Calu3 (cell line): ENCODE measurements around the gene SLC25A14. TPM values are rescaled to one million over a fixed set of nuclear protein-coding genes. Genes with fewer than 3 reads are reported as not detected.

ENCODE experiments used
- Bru-seq: library from RNA; stranded (reverse); fragments of 400-500 nt; gene quantifications from one replicate; lab custom pipeline; 2021; lab: Mats Ljungman, UMichigan
- BruChase-seq, 2 experiments: library from RNA; stranded (reverse); fragments of 400-500 nt; gene quantifications; one replicate each; lab custom pipeline; 2021; lab: Mats Ljungman, UMichigan
- BruUV-seq: library from RNA; stranded (reverse); fragments of 400-500 nt; replicated peaks from 2 replicates; lab custom pipeline; 2021; lab: Mats Ljungman, UMichigan
- CTCF ChIA-PET: fragments of 300-600 bp; sonication (Branson Sonifier 250); formaldehyde crosslinking; loops from one replicate; lab custom pipeline; 2022; ENCODE audit warnings: antibody characterized with exemption; lab: Charles Lee
- DNase-seq: peaks from one replicate; pipeline ENCODE4 v3.0.0; 2022
- H3K27ac Mint-ChIP-seq: one replicate; pipeline ENCODE4 v1.8.0; 2022; ENCODE audit warnings: mixed read lengths; ENCODE audit not compliant: unreplicated experiment
- H3K27me3 Mint-ChIP-seq: one replicate; pipeline ENCODE4 v1.8.0; 2022; ENCODE audit warnings: mixed read lengths; ENCODE audit not compliant: unreplicated experiment
- H3K36me3 Mint-ChIP-seq: one replicate; pipeline ENCODE4 v1.8.0; 2022; ENCODE audit warnings: mild to moderate bottlenecking, moderate library complexity, mixed read lengths; ENCODE audit not compliant: insufficient read depth, unreplicated experiment
- H3K4me1 Mint-ChIP-seq: one replicate; pipeline ENCODE4 v1.8.0; 2022; ENCODE audit warnings: mild to moderate bottlenecking, low read depth, mixed read lengths; ENCODE audit not compliant: unreplicated experiment
- H3K4me3 Mint-ChIP-seq: one replicate; pipeline ENCODE4 v1.8.0; 2022; ENCODE audit warnings: mild to moderate bottlenecking, low read depth, moderate library complexity, mixed read lengths; ENCODE audit not compliant: unreplicated experiment
- H3K9me3 Mint-ChIP-seq: one replicate; pipeline ENCODE4 v1.8.0; 2022; ENCODE audit warnings: low read depth, mixed read lengths; ENCODE audit not compliant: unreplicated experiment
- intact Hi-C: fragments of 100-400 bp; cut with micrococcal nuclease; formaldehyde crosslinking; loops from one replicate; pipeline ENCODE4 v1.10.0; 2022; ENCODE audit not compliant: unreplicated experiment
- long read RNA-seq: library from polyadenylated mRNA; stranded (forward); transcript quantifications from one replicate; pipeline ENCODE4 v2.0.0, GENCODE V29; 2022
- total RNA-seq: library from RNA; stranded (reverse); gene quantifications from 2 replicates; pipeline ENCODE4 v1.2.3, GENCODE V29; 2022
- TF ChIP-seq, protein P1 (sequence below): fragments of 200-600 bp; IDR thresholded peaks from one replicate; pipeline ENCODE4 v1.8.0; 2022; ENCODE audit warnings: antibody characterized with exemption; ENCODE audit not compliant: unreplicated experiment

SLC25A14 gene, protein sequence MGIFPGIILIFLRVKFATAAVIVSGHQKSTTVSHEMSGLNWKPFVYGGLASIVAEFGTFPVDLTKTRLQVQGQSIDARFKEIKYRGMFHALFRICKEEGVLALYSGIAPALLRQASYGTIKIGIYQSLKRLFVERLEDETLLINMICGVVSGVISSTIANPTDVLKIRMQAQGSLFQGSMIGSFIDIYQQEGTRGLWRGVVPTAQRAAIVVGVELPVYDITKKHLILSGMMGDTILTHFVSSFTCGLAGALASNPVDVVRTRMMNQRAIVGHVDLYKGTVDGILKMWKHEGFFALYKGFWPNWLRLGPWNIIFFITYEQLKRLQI
- total RNA-seq (12.1 and 15.4 TPM in 2 replicates), Bru-seq, nascent RNA (percentile 61 among the genes with signal in this experiment), BruChase-seq, experiment 1, labeled RNA remaining after a 6-hour chase (percentile 51 among the genes with signal in this experiment), BruChase-seq, experiment 2, labeled RNA remaining after a 2-hour chase (percentile 53 among the genes with signal in this experiment)
- long read RNA-seq, partial matches to known transcripts: 0 of 19 reads
- long read RNA-seq, other reads (novel, unspliced or antisense): 14 of 19 reads

DNA sequence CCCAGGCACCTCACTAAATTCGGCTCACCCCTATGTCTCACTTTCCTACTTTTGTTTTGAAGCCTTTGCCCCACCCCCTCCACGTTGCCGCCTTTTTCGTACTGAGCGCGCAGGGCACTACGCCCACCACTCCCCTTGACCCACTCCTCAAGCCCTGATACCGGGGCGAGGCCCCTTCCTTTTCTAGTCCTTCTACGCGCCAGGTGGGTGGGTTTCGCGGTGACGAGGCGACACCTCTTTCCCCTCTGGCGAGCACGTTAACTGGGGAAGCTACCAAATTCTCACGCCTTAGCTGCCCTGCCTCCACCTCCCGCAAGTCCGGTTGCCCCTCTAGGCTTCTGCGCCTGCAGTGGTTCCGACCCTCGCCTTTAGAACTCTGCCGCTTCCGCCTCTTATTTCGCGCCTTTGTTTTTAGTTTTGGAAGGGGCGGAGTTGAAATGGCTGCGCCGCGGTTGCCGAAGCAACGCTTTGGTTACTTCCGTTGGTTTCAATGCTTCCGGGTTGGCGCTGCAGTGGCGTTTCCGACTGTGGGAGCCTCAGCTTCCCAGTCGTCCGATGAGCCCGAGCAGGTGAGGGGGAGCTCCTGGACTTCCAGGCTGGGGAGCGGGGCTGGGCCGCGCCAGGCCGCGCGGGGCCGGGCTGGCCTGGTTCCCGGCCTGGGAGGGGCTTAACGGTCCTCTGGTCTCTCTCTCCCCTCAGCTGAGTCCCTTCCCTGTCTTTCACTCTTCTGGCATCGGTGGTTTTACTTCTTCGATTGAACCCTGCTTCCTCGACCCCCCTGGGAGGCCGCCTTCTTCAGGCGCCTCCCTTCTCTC lies at the start of gene SLC25A14:
SLC25A14 (plus strand) TSS at position 512 of the 815 bp plus-strand sequence. CDS start 360 bp downstream, outside the sequence.
- CTCF ChIA-PET: no interaction called here
- H3K36me3 Mint-ChIP-seq: peaks cover 13% of the 10 kb centered on the region
- TF ChIP-seq, protein P1, sequence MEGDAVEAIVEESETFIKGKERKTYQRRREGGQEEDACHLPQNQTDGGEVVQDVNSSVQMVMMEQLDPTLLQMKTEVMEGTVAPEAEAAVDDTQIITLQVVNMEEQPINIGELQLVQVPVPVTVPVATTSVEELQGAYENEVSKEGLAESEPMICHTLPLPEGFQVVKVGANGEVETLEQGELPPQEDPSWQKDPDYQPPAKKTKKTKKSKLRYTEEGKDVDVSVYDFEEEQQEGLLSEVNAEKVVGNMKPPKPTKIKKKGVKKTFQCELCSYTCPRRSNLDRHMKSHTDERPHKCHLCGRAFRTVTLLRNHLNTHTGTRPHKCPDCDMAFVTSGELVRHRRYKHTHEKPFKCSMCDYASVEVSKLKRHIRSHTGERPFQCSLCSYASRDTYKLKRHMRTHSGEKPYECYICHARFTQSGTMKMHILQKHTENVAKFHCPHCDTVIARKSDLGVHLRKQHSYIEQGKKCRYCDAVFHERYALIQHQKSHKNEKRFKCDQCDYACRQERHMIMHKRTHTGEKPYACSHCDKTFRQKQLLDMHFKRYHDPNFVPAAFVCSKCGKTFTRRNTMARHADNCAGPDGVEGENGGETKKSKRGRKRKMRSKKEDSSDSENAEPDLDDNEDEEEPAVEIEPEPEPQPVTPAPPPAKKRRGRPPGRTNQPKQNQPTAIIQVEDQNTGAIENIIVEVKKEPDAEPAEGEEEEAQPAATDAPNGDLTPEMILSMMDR: no peak
- peaks cover 14% of the 10 kb centered on the region for H3K4me1 Mint-ChIP-seq
- H3K4me3 Mint-ChIP-seq: peak within 1 kb of the TSS; percentile 91
- H3K9me3 Mint-ChIP-seq: no peaks in the 10 kb centered on the region
- intact Hi-C loops: no loop called here
- peak; percentile 68 for DNase-seq
- H3K27ac Mint-ChIP-seq: peak within 1 kb of the TSS; percentile 93
- no TSS peak for BruUV-seq
- no peaks in the 10 kb centered on the region for H3K27me3 Mint-ChIP-seq

DNA sequence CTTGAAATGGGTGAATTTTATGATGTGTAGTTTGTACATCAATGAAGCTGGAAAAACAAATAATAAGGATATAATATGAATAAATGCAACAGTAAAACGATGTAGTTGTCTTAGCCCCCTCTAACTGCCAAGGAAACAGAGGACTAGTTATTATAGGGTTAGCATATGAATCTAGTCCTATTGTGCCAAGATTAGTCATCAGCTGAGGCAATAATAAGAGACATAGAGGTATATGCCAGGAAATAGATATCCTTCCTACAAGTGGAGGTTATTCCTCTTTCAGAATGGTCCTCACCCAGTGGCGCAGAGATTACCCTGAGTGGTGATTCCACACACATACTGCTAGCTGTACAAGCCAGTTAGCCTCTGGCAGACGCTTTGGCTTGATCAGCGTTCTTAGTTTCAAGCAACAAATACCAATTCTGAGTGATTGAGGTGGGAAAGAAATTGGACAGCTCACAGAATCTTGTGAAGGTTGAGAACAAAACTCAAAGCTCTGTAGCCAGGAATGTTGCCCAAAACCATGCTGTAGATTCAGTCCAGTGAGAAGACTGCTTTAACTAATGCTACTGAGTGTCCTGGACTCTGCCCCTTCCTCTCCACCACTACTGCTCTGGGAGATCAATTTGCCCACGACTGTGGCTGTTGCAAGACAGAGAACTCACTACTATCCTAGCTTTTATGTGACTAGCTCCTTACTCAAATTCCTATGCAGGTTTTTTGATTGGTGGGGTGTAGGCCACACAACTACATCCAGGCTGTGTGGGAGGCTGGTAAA lies 44.0 kb upstream of the SLC25A14 start:
- no peak for DNase-seq
- no TSS peak for BruUV-seq
- Mint-ChIP-seq H3K4me3 (no peak overlapping the region), H3K27me3 (peaks cover 4% of the 10 kb centered on the region), H3K27ac (no peak overlapping the region), H3K36me3 (no peaks in the 10 kb centered on the region), H3K4me1 (no peaks in the 10 kb centered on the region), H3K9me3 (no peaks in the 10 kb centered on the region)
- TF ChIP-seq, protein P1: no peak
- CTCF ChIA-PET: no interaction called here
- intact Hi-C loops: no loop called here

DNA sequence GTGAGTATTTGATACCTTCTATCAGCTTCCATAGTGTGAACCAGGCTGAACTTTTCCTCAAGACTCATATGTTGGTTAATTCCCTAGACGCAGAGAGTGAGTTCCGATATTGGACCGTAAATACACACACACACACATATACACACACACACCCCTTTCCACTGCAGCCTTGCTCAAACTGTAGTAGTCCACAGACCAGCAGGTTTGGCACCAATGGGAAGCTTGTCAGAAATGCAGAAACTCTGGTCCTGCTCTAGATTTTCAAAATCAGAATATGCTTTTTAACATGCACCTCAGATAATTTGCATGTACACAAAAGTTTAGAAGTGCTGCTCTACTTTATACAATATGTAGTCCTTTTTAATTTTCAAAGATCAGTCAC lies 43.4 kb upstream of the SLC25A14 start:
- H3K36me3 Mint-ChIP-seq: no peaks in the 10 kb centered on the region
- no peak overlapping the region for H3K4me3 Mint-ChIP-seq
- H3K9me3 Mint-ChIP-seq: no peaks in the 10 kb centered on the region
- H3K27ac Mint-ChIP-seq: no peak overlapping the region
- CTCF ChIA-PET: no interaction called here
- DNase-seq: no peak
- BruUV-seq: no TSS peak
- no peaks in the 10 kb centered on the region for H3K4me1 Mint-ChIP-seq
- TF ChIP-seq, protein P1: no peak
- H3K27me3 Mint-ChIP-seq: no peaks in the 10 kb centered on the region
- intact Hi-C loops: no loop called here

DNA sequence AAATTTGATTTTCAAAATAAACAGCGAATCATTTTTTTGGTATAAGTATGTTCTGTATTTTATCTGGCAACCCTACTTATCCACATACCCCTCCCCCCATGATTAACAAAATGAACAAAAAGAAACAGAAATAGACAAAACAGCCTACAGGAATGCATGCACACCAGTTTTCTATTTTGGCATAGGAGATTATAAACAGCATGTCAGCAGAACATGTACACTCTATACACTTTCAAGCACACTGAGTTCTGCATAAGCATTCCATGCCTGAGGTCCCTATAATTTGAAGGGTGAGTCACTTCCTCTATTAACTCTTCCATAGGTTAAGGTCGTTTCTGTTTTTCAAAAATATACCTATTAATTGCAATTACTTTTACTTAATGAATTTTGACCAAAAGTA lies 43.0 kb upstream of the SLC25A14 start:
- Mint-ChIP-seq H3K27ac (no peak overlapping the region), H3K27me3 (no peaks in the 10 kb centered on the region), H3K9me3 (no peaks in the 10 kb centered on the region), H3K36me3 (no peaks in the 10 kb centered on the region), H3K4me1 (no peaks in the 10 kb centered on the region), H3K4me3 (no peak overlapping the region)
- CTCF ChIA-PET: no interaction called here
- intact Hi-C loops: no loop called here
- TF ChIP-seq, protein P1: no peak
- no TSS peak for BruUV-seq
- DNase-seq: no peak
